ENCODE results near the gene GRAMD1C. TPM values are rescaled to one million over a fixed set of nuclear protein-coding genes. Genes with fewer than 3 reads are reported as not detected.

Gene GRAMD1C
- polyA plus RNA-seq, 3 donors, result 0.13 to 0.29 (median 0.27) TPM

DNA sequence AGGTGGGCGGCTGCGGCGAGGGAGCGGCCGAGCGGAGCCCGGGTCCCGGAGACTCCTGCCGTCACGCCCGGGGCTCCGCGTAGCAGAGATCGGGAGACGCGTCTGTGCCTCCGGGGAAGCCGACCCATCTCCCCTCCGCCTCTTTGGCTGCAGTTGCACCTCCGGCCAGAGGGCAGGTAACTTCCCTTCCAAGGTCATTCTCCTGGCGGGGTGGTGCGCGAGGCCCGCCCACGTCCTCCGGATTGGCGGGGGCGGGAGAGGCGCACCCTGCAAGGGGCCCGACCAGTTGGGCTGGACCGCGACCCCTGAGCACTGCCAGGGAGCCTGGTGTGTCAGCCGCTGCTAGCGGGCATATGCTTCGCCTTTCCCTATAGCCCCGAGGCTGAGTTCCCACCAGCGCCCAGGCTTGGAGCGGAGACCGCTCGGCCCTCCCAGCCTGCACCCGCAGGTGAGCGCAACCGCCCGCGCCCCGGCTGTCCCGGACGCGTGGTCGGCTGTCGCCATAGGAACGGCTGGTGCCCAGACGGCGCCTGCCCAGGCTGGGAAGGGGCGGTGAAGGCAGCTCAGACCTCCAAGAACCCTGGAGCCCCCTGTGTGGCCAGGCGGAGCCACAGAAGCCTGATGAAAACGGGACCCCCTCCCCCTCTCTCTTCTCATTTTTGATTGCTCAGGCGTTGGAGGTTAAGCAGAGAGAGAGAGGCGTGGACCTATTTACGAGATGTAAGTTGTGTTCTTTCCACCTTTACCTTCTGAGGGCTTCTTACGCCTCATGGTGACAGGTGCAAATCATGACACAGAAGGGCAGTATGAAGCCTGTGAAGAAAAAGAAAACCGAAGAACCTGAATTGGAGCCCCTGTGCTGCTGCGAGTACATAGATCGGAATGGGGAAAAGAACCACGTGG is 109.7 kb downstream of the GRAMD1C start:
- Histone ChIP-seq H3K79me2 (ENCODE audit: insufficient read depth, low read length) (no peaks in the 10 kb centered on the region), H2AFZ (ENCODE audit: insufficient read depth, low read depth, low read length, poor library complexity, severe bottlenecking) (peak overlapping the region; percentile 85), H3K27me3 (ENCODE audit: control insufficient read depth in 2 of 2, insufficient read depth in 2 of 2, low read length in 2 of 2) (peaks cover 16 to 23% of the 10 kb centered on the region in 2 donors), H4K20me1 (ENCODE audit: insufficient read depth, low read length) (no peaks in the 10 kb centered on the region), H3K4me3 (replicated peaks in 1 of 3; ENCODE audit: low read depth in 2 of 3, low read length in 3 of 3) (peak overlapping the region; percentile 78 to 91 (median 81)), H3K9me3 (replicated peaks in 1 of 2; ENCODE audit: control insufficient read depth in 1 of 2, insufficient read depth in 1 of 2, low read length in 2 of 2) (no peaks in the 10 kb centered on the region), H3K9ac (ENCODE audit: insufficient read depth, low read length, poor library complexity, severe bottlenecking) (peak overlapping the region; percentile 50), H3K27ac (ENCODE audit: low read depth in 1 of 2, low read length in 2 of 2) (no peak overlapping the region), H3K4me2 (replicated peaks; ENCODE audit: extremely low read depth, low read length, poor library complexity, severe bottlenecking) (peak overlapping the region; percentile 98), H3K4me1 (ENCODE audit: control insufficient read depth in 1 of 2, insufficient read depth in 2 of 2, low read length in 2 of 2) (peaks cover 9 to 15% of the 10 kb centered on the region in 2 donors), H3K36me3 (replicated peaks in 1 of 2; ENCODE audit: control insufficient read depth in 1 of 2, insufficient read depth in 2 of 2, low read length in 2 of 2) (no peaks in the 10 kb centered on the region)
- Mint-ChIP-seq H3K27me3 (ENCODE audit: low read depth in 3 of 3) (peaks cover 11 to 28% (median 16%) of the 10 kb centered on the region in 3 donors), H3K4me3 (peak overlapping the region; percentile 63 to 82), H3K27ac (no peak overlapping the region), H3K36me3 (peaks cover 0 to 3% of the 10 kb centered on the region in 2 donors), H3K4me1 (peaks cover 8% of the 10 kb centered on the region), H3K9me3 (peaks cover 0 to 2% (median 0%) of the 10 kb centered on the region in 7 donors)
- TF ChIP-seq CTCF (IDR thresholded peaks at IDR 0.05), result no peak
- DNase-seq, result peak in 1 of 3 donors; percentile 7
- intact Hi-C loops (cut with micrococcal nuclease), result no loop called here
- 3% methylated on average over 60 of the region's 65 CpGs for WGBS (ENCODE audit: insufficient coverage)

DNA sequence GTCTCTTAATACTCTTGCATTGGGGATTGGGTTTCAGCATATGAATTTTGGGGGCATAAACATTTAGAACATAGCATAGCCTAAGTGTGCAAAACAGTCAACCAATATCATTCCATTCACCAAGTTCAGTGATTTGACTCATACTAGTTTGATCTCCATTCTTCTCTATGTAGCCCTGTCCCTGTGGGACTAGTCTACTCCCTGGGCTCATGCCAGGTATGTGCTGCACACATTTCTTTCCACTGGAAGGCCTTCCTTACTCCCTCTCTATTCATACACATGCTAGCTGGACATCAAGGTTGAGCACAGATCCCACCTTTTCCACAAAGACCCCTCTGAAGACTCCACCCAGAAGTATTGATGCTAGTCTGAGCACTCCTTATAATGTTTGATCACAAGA is 114.3 kb downstream of the GRAMD1C start:
- no peak overlapping the region for H2AFZ ChIP-seq (ENCODE audit: insufficient read depth, low read depth, low read length, poor library complexity, severe bottlenecking)
- no peak overlapping the region for H3K27ac ChIP-seq (ENCODE audit: low read depth in 1 of 2, low read length in 2 of 2)
- no peaks in the 10 kb centered on the region for H3K9me3 ChIP-seq (replicated peaks in 1 of 2; ENCODE audit: control insufficient read depth in 1 of 2, insufficient read depth in 1 of 2, low read length in 2 of 2)
- intact Hi-C loops (cut with micrococcal nuclease), result no loop called here
- peaks cover 9 to 13% of the 10 kb centered on the region in 2 donors for H3K4me1 ChIP-seq (ENCODE audit: control insufficient read depth in 1 of 2, insufficient read depth in 2 of 2, low read length in 2 of 2)
- Mint-ChIP-seq H3K27ac (no peak overlapping the region), H3K36me3 (no peaks in the 10 kb centered on the region), H3K4me3 (no peak overlapping the region), H3K4me1 (peaks cover 19% of the 10 kb centered on the region), H3K27me3 (ENCODE audit: low read depth in 3 of 3) (peaks cover 6 to 17% (median 17%) of the 10 kb centered on the region in 3 donors), H3K9me3 (peaks cover 0 to 2% (median 0%) of the 10 kb centered on the region in 7 donors)
- DNase-seq, result no peak
- no peak overlapping the region for H3K9ac ChIP-seq (ENCODE audit: insufficient read depth, low read length, poor library complexity, severe bottlenecking)
- H3K79me2 ChIP-seq (ENCODE audit: insufficient read depth, low read length), result no peaks in the 10 kb centered on the region
- TF ChIP-seq CTCF (IDR thresholded peaks at IDR 0.05), result no peak
- H3K27me3 ChIP-seq (ENCODE audit: control insufficient read depth in 2 of 2, insufficient read depth in 2 of 2, low read length in 2 of 2), result peaks cover 7 to 14% of the 10 kb centered on the region in 2 donors
- no peaks in the 10 kb centered on the region for H4K20me1 ChIP-seq (ENCODE audit: insufficient read depth, low read length)
- no peak overlapping the region for H3K4me3 ChIP-seq (replicated peaks in 1 of 3; ENCODE audit: low read depth in 2 of 3, low read length in 3 of 3)
- H3K36me3 ChIP-seq (replicated peaks in 1 of 2; ENCODE audit: control insufficient read depth in 1 of 2, insufficient read depth in 2 of 2, low read length in 2 of 2), result no peaks in the 10 kb centered on the region
- no peak overlapping the region for H3K4me2 ChIP-seq (replicated peaks; ENCODE audit: extremely low read depth, low read length, poor library complexity, severe bottlenecking)
